HEK293T (cell line): ENCODE data around the gene HLF.

Experiments
- CTCF ChIA-PET: fragments of 350-600 bp; formaldehyde crosslinking; extraction: SDS; loops from one replicate; lab custom pipeline; 2021; ENCODE audit warnings: antibody characterized with exemption, inconsistent platforms; lab: Yijun Ruan, JAX
- POLR2A ChIA-PET: fragments of 350-600 bp; formaldehyde crosslinking; extraction: SDS; loops from one replicate; lab custom pipeline; 2020; ENCODE audit warnings: antibody characterized with exemption, inconsistent platforms; lab: Yijun Ruan, JAX
- DNase-seq: peaks from one replicate; pipeline ENCODE4 v3.0.0; 2012; ENCODE audit warnings: mixed read lengths; ENCODE audit errors: extremely low spot score
- ARNT ChIP-seq: fragments of 450-650 bp; IDR thresholded peaks from 2 replicates; pipeline ENCODE4 v1.6.1; 2017; ENCODE audit warnings: mild to moderate bottlenecking
- BHLHE40 ChIP-seq: fragments of 450-650 bp; IDR thresholded peaks from 2 replicates; pipeline ENCODE4 v1.6.1; 2016; ENCODE audit warnings: mild to moderate bottlenecking, moderate library complexity, borderline replicate concordance
- CTBP1 ChIP-seq: fragments of 450-650 bp; IDR thresholded peaks from 2 replicates; pipeline ENCODE4 v1.6.1; 2016; ENCODE audit warnings: borderline replicate concordance
- ELF4 ChIP-seq: fragments of 450-650 bp; IDR thresholded peaks from 2 replicates; pipeline ENCODE4 v1.6.1; 2017; ENCODE audit warnings: antibody characterized with exemption
- FOXA1 ChIP-seq: fragments of 450-650 bp; IDR thresholded peaks from 2 replicates; pipeline ENCODE4 v1.6.1; 2016; ENCODE audit warnings: mild to moderate bottlenecking
- FOXK2 ChIP-seq: fragments of 450-650 bp; IDR thresholded peaks from 2 replicates; pipeline ENCODE4 v1.6.1; 2016; ENCODE audit warnings: mild to moderate bottlenecking
- FOXM1 ChIP-seq: fragments of 450-650 bp; IDR thresholded peaks from 2 replicates; pipeline ENCODE4 v1.6.1; 2017; ENCODE audit warnings: mild to moderate bottlenecking, borderline replicate concordance
- HDGF ChIP-seq: fragments of 450-650 bp; IDR thresholded peaks from 2 replicates; pipeline ENCODE4 v1.6.1; 2017; ENCODE audit warnings: antibody characterized with exemption, borderline replicate concordance
- L3MBTL2 ChIP-seq: fragments of 450-650 bp; conservative IDR thresholded peaks from 2 replicates; pipeline ENCODE4 v1.6.1; 2016; ENCODE audit warnings: mild to moderate bottlenecking
- LEF1 ChIP-seq: fragments of 450-650 bp; IDR thresholded peaks from 2 replicates; pipeline ENCODE4 v1.6.1; 2017; ENCODE audit warnings: mild to moderate bottlenecking, borderline replicate concordance
- NFRKB ChIP-seq: fragments of 450-650 bp; IDR thresholded peaks from 2 replicates; pipeline ENCODE4 v1.6.1; 2016; ENCODE audit warnings: mild to moderate bottlenecking, moderate library complexity
- PKNOX1 ChIP-seq: fragments of 450-650 bp; IDR thresholded peaks from 2 replicates; pipeline ENCODE4 v1.6.1; 2016
- SP1 ChIP-seq: fragments of 450-650 bp; IDR thresholded peaks from 2 replicates; pipeline ENCODE4 v1.6.1; 2017
- SUZ12 ChIP-seq: fragments of 450-650 bp; IDR thresholded peaks from 2 replicates; pipeline ENCODE4 v1.6.1; 2016; ENCODE audit warnings: mild to moderate bottlenecking
- TARDBP ChIP-seq: fragments of 450-650 bp; IDR thresholded peaks from 2 replicates; pipeline ENCODE4 v1.6.1; 2016
- ZNF384 ChIP-seq: fragments of 450-650 bp; IDR thresholded peaks from 2 replicates; pipeline ENCODE4 v1.6.1; 2016

Gene HLF

GRCh38 chr17:55351226-55351625 lies 86.5 kb downstream of the HLF start:
- ChIA-PET CTCF (interaction anchor here (1.2 kb wide), 1 partner anchor 462 kb away, joined by 3 read pairs; no protein-coding TSS in a partner anchor), POLR2A (no interaction called here)
- no peak for DNase-seq
- TF ChIP-seq CTBP1 (no peak), NFRKB (no peak)

- CTCF ChIA-PET, result no interaction called here
- POLR2A ChIA-PET, result no interaction called here
- DNase-seq, result no peak
- TF ChIP-seq SUZ12 (no peak), FOXM1 (no peak), TARDBP (no peak)
Measured at GRCh38 chr17:55354010-55354409, 89.2 kb downstream of the HLF start.

- no peak for DNase-seq
- CTCF ChIA-PET, result interaction anchor here (0.6 to 1.0 kb wide), 2 partner anchors 362 to 1578 kb away, joined by 3 to 4 read pairs; no protein-coding TSS in a partner anchor
- POLR2A ChIA-PET, result no interaction called here
- TF ChIP-seq BHLHE40 (no peak), TARDBP (no peak), ZNF384 (no peak), ELF4 (no peak), ARNT (no peak), SUZ12 (no peak), LEF1 (no peak), SP1 (no peak)
Measured at GRCh38 chr17:55354941-55355340, 90.2 kb downstream of the HLF start.

GRCh38 chr17:55356434-55357328 lies 91.9 kb downstream of the HLF start:
- no peak for TF ChIP-seq FOXA1
- peak; percentile 39; the same call in 1 of the 2 replicates for TF ChIP-seq PKNOX1
- POLR2A ChIA-PET, result no interaction called here
- CTCF ChIA-PET, result interaction anchor here (1.0 to 2.4 kb wide), 5 partner anchors 9 to 364 kb away, joined by 3 to 16 read pairs (median 4); no protein-coding TSS in a partner anchor
- DNase-seq, result peak; percentile 82

GRCh38 chr17:55360971-55361370 lies 96.2 kb downstream of the HLF start:
- POLR2A ChIA-PET, result no interaction called here
- no peak for DNase-seq
- CTCF ChIA-PET, result no interaction called here
- TF ChIP-seq LEF1, result no peak
- no peak for TF ChIP-seq SUZ12
- no peak for TF ChIP-seq SP1
- TF ChIP-seq PKNOX1, result no peak
- TF ChIP-seq FOXA1, result no peak
- no peak for TF ChIP-seq ELF4
- no peak for TF ChIP-seq CTBP1

- POLR2A ChIA-PET, result no interaction called here
- CTCF ChIA-PET, result no interaction called here
- DNase-seq, result no peak
- TF ChIP-seq LEF1 (no peak), FOXK2 (no peak), BHLHE40 (no peak), CTBP1 (no peak)
Measured at GRCh38 chr17:55363033-55363432, 98.3 kb downstream of the HLF start.

GRCh38 chr17:55366020-55366481 lies 101.3 kb downstream of the HLF start:
- TF ChIP-seq TARDBP, result no peak
- TF ChIP-seq HDGF, result no peak
- no peak for TF ChIP-seq LEF1
- no peak for TF ChIP-seq NFRKB
- no peak for TF ChIP-seq BHLHE40
- TF ChIP-seq FOXM1, result no peak
- TF ChIP-seq ZNF384, result no peak
- TF ChIP-seq ELF4, result no peak
- no peak for TF ChIP-seq FOXK2
- no peak for TF ChIP-seq FOXA1
- TF ChIP-seq ARNT, result no peak
- no peak for TF ChIP-seq L3MBTL2
- TF ChIP-seq SUZ12, result no peak
- ChIA-PET CTCF (interaction anchor here (1.0 kb wide), 1 partner anchor 9 kb away, joined by 3 read pairs; no protein-coding TSS in a partner anchor), POLR2A (no interaction called here)

GRCh38 chr17:55368706-55369105 lies 103.9 kb downstream of the HLF start:
- CTCF ChIA-PET, result no interaction called here
- POLR2A ChIA-PET, result no interaction called here
- no peak for DNase-seq
- TF ChIP-seq ELF4, result no peak
- no peak for TF ChIP-seq PKNOX1

More at GRCh38 chr17:55366020-55366481, 101.3 kb downstream of the HLF start:
- no peak for DNase-seq
